Skin epidermis (tissue), 12 donors: ENCODE results near the gene TMEM11.

Experiments used
- H3K27ac ChIP-seq, 21 experiments: fragments of 200-600 bp; sonication (generic) in 11 of 21; one replicate each; pipeline ENCODE4 v1.5.0; 2020; ENCODE audit warnings: mild to moderate bottlenecking in 3 of 21, inconsistent platforms in 2 of 21, moderate library complexity in 2 of 21
- H3K4me3 ChIP-seq, 7 experiments: fragments of 200-600 bp; sonication (generic) in 2 of 7; one replicate each; pipeline ENCODE4 v1.5.0; 2020; ENCODE audit warnings: inconsistent platforms in 2 of 7, mild to moderate bottlenecking in 2 of 7, moderate library complexity in 1 of 7

Gene TMEM11

GRCh38 chr17:21167303-21167702 is 46.7 kb downstream of the TMEM11 start:
- no peak overlapping the region for H3K4me3 ChIP-seq
- H3K27ac ChIP-seq: peak overlapping the region in 12 of 21 experiments; percentile 8 to 84 (median 72)

GRCh38 chr17:21166595-21167210 is 47.3 kb downstream of the TMEM11 start:
- Histone ChIP-seq H3K27ac (peak overlapping the region in 16 of 21 experiments; percentile 3 to 84 (median 68)), H3K4me3 (no peak overlapping the region)

DNA sequence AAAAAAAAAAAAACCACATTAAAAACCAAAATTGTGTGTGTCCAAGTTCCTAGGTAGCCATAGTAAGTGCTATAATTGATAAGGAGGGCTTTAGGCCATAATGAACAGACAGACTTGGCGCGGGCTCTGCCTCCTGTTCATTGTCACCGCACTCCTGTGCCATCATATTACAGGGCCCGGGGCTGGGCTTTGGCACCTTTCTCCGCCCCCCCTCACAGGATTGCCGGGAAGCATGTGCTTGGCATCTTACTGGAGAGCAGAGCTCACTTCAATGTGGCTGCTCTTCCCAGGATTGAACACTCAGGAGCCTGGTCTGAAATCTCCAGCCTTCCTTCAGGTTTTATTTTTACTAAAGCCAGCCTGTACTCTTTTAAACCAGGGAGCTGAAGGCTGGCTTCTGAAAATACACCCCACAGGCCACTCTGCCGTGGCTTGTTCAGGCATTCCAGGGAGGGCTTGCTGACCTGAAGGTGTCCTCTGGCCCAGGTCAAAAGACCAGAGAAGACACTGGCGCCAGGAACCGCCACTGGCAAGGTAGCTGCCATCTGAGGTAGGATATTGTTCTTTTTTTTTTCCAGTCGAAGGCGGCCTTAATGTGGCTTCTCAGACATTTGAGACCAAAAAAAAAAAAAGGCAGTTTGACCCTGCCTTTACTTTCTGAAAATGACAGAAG is 47.9 kb downstream of the TMEM11 start:
- Histone ChIP-seq H3K27ac (peak overlapping the region in 15 of 21 experiments; percentile 3 to 84 (median 71)), H3K4me3 (no peak overlapping the region)

GRCh38 chr17:21164620-21165019 is 49.3 kb downstream of the TMEM11 start:
- Histone ChIP-seq H3K4me3 (no peak overlapping the region), H3K27ac (peak overlapping the region in 4 of 21 experiments; percentile 26 to 84 (median 84))

DNA sequence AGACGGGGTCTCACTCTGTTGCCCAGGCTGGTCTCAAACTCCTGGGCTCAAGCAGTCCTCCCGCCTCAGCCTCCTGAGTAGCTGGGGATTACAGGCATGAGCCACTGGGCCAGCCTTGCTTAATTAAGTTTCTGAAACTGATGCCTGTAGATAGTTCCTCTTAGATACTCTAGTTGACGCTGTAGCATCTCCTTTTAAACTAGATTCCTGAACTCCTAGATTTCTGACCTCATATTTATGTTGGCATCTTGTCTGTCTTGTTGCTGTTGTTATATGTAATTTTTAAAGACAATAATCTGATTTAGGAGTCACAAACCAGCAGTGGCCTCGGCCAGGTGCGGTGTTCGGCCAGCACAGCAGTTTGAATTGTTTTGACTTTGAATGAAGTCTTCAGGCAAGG is 49.7 kb downstream of the TMEM11 start:
- H3K4me3 ChIP-seq: no peak overlapping the region
- peak overlapping the region in 4 of 21 experiments; percentile 6 to 84 (median 84) for H3K27ac ChIP-seq

- peak overlapping the region in 11 of 21 experiments; percentile 11 to 83 (median 56) for H3K27ac ChIP-seq
- H3K4me3 ChIP-seq: no peak overlapping the region
Observed at GRCh38 chr17:21163101-21163500, 50.9 kb downstream of the TMEM11 start.

DNA sequence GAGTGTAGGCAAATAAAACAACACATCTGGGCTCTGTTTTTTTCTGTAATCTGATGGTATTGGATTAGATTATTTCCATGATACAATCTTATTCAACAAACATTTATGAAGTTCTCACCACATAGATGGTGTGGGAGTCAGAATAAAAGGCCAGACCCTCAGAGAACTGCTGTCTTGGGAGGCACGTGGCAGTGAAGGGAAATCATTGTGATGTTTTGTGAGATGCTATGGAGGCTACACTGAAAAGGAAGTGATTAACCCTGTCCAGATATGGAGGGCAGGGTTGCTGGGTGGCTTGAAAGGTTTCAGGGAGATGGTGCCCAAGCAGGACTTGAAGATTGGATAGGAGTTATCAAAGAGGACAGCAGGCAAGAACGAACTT is 51.6 kb downstream of the TMEM11 start:
- Histone ChIP-seq H3K27ac (peak overlapping the region in 11 of 21 experiments; percentile 11 to 83 (median 56)), H3K4me3 (no peak overlapping the region)

DNA sequence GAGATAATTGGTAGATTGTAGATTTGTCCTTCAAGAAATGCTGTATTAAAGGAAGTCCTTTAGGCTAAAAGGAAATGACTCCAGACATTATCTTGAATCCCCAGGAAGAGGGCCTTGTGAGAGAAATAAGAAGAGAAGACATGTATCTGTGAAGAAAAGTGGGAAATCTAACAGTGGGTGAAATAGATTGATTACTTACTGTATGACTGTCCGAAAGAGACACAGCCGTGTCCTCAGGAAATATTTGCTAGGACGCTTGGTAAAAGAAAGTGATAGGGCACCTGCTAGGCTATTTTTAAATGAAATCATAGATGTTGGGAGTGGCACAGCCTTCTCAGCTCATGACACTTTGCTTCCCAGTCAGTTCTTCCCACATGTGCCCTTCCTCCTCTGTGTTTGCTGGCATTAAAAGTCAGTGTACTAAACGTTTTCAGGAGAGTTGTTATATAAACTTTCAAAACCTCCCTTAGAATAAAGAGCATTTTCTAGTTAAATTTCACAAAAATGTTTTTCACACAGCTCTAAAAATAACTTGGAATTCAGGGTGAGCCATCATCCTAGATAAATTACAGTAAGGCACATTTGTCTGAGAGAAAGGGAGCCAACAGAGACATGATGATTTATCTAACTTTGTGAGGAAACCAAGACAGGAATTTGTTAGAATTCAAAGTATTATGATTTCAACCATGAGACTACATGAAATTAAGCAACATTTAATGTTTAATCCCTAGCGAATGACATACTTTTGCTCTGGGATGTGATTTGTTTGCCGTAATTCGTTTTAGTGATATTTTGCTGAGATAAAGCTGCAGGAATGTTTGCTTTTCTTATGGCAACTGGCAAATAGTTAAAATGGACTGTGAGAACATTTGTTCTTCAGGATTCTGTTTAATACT is 52.2 kb downstream of the TMEM11 start:
- Histone ChIP-seq H3K27ac (peak overlapping the region in 10 of 21 experiments; percentile 17 to 83 (median 45)), H3K4me3 (no peak overlapping the region)

DNA sequence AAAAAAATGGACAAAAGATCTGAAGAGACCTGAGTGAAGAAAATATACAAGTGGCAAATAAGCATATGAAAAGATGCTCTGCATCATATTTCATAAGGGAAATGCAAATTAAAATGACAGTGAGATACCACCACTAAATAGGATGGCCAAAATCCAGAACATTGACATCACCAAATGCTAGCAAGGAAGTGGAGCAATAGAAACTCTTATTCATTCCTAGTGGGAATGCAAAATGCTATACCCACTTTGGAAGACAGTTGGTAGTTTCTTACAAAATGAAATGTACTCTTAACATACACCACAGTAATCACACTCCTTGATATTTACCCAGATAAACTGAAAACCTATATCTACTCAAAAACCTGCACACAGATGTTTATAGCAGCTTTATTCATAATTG is 53.6 kb downstream of the TMEM11 start:
- Histone ChIP-seq H3K27ac (peak overlapping the region in 3 of 21 experiments; percentile 70 to 80 (median 74)), H3K4me3 (no peak overlapping the region)

- H3K27ac ChIP-seq: no peak overlapping the region
- no peak overlapping the region for H3K4me3 ChIP-seq
Observed at GRCh38 chr17:21157586-21158370, 56.2 kb downstream of the TMEM11 start.

DNA sequence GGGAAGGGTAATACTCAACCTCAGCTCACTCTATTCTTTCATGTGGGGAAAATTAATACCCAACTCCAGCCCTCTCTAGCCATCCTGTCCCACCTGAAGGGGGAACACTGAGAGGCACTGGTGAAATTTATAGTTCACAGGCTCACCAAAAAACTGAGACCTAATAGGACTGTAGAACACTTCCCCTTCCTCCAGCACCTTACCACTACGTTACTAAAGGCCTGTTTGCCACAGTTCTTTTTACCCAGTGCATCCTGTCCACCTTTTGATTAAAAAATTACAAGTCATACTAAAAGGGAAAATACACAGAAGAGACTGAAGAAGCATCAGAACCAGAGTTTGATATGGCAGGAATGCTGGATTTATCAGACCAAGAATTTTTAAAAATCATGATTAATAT is 61.2 kb downstream of the TMEM11 start:
- no peak overlapping the region for H3K4me3 ChIP-seq
- no peak overlapping the region for H3K27ac ChIP-seq

- Histone ChIP-seq H3K27ac (no peak overlapping the region), H3K4me3 (no peak overlapping the region)
Observed at GRCh38 chr17:21149621-21150020, 64.3 kb downstream of the TMEM11 start.
